ENCODE measurements around the gene DSC2.
A peak's percentile ranks its signal among the peaks of the same experiment; 100 is the strongest.
"Not testable (repeated sequence)": the region's sequence is repeated elsewhere in the genome, so short reads cannot be mapped to it uniquely, and the experiment has no call there.

DSC2 gene

DNA sequence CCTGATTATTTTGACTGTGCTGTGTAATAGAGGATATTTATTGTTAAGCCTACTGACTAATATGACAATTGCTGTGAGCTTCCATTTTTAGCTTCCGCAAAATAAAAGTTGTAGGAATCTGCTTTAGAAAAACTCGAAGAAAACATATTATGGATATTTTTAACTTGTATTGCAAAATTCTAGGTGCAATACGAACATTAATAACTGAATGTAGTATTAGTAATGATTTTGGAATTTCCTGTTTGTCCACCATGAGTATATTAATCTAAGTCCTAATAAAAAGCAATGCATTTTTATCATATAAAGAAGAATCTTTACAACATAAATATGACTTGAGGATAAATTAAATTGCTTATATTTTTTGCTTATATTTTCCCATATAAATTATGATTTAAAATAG lies 57.3 kb downstream of the DSC2 start:
- DNase-seq (no peak), ATAC-seq (replicated peaks) (no peak)
- Mint-ChIP-seq H3K27me3 (peaks cover 42 to 46% of the 10 kb centered on the region in 2 donors), H3K9me3 (peaks cover 0 to 2% of the 10 kb centered on the region in 2 donors), H3K4me1 (peaks cover 4 to 9% of the 10 kb centered on the region in 2 donors), H3K4me3 (no peak overlapping the region), H3K27ac (no peak overlapping the region), H3K36me3 (peaks cover 6 to 11% of the 10 kb centered on the region in 2 donors)

DNA sequence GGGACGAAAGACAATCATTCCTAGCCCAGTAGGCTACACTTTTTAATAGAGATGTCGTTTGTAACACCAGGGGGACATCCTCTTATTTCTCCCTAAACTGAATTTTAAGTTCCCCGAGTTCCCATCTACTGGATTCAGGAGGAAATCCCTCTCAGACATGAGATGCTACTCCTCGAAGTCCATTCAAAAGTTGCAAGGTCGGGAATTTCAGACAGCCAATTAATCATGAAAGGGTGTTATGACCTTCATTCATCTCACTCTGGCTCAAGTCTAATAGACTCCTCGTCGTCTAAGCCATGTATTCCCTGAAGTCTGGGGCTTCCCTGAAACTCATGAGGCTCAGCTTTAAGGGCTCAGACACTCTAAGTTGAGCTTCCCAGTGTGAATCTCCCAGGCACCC lies 58.5 kb downstream of the DSC2 start:
- no peak overlapping the region for H3K27ac Mint-ChIP-seq
- no peak for ATAC-seq (replicated peaks)
- H3K27me3 Mint-ChIP-seq = peaks cover 42 to 46% of the 10 kb centered on the region in 2 donors
- H3K4me3 Mint-ChIP-seq = no peak overlapping the region
- peaks cover 0 to 2% of the 10 kb centered on the region in 2 donors for H3K9me3 Mint-ChIP-seq
- H3K36me3 Mint-ChIP-seq = peaks cover 6 to 11% of the 10 kb centered on the region in 2 donors
- DNase-seq = no peak
- H3K4me1 Mint-ChIP-seq = peaks cover 4 to 9% of the 10 kb centered on the region in 2 donors

DNA sequence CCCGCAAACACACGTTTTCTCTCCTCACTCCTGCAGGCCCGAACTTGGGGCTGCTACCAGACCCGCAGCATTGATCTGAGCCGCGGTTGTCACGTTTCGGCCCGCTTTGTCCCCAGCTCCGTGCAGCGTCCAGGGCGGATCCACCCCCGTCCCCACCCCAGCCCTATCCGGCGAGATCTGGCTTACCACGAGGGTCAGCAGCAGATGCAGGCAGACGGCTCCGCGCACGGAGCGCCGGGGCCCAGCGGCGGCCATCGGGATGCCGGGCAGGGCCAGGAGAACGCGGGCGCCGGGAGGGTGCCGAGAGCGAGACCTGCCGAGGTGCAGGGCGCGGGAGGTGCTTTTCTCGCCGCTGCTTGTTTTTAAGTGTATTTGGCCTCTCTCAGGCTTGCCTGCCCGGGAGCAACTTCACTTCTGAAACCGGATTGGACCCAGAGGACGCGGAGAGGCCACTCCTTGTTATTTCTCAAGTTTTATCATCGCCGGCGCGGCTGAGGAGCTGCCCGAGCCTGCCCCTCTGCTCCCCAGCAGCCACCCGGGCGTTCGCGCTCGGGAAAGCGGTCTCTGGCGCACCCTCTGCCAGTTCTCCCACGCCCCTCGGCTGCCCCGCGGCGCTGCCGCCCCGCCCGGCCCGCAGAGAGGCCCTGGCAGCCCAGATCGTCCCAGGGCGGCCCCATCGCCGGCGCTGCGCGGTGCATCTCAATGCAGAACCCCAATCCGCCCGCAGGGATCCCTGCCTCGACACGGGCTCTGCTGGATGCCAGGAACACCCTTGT lies 59.6 kb downstream of the DSC2 start, which contains the start of gene DSC3:
Gene DSC3 (minus strand): TSS at position 337 of the 776 bp plus-strand sequence. CDS start 82 bp downstream, at position 255.
- peaks cover 0 to 2% of the 10 kb centered on the region in 2 donors for H3K9me3 Mint-ChIP-seq
- DNase-seq = no peak
- peaks cover 6 to 11% of the 10 kb centered on the region in 2 donors for H3K36me3 Mint-ChIP-seq
- no peak for ATAC-seq (replicated peaks)
- peak within 1 kb of the TSS; percentile 50 to 53 for H3K4me3 Mint-ChIP-seq
- peak within 1 kb of the TSS; percentile 94 for H3K27ac Mint-ChIP-seq
- peaks cover 4 to 9% of the 10 kb centered on the region in 2 donors for H3K4me1 Mint-ChIP-seq
- H3K27me3 Mint-ChIP-seq = peaks cover 42 to 46% of the 10 kb centered on the region in 2 donors

GRCh38 chr18:31042084-31042405 lies 60.2 kb downstream of the DSC2 start:
- ATAC-seq (replicated peaks) = no peak
- DNase-seq = no peak
- peaks cover 0 to 2% of the 10 kb centered on the region in 2 donors for H3K9me3 Mint-ChIP-seq
- peak overlapping the region; percentile 94 for H3K27ac Mint-ChIP-seq
- peaks cover 6 to 11% of the 10 kb centered on the region in 2 donors for H3K36me3 Mint-ChIP-seq
- peaks cover 4 to 9% of the 10 kb centered on the region in 2 donors for H3K4me1 Mint-ChIP-seq
- peak overlapping the region; percentile 50 to 53 for H3K4me3 Mint-ChIP-seq
- peaks cover 42 to 46% of the 10 kb centered on the region in 2 donors for H3K27me3 Mint-ChIP-seq

DNA sequence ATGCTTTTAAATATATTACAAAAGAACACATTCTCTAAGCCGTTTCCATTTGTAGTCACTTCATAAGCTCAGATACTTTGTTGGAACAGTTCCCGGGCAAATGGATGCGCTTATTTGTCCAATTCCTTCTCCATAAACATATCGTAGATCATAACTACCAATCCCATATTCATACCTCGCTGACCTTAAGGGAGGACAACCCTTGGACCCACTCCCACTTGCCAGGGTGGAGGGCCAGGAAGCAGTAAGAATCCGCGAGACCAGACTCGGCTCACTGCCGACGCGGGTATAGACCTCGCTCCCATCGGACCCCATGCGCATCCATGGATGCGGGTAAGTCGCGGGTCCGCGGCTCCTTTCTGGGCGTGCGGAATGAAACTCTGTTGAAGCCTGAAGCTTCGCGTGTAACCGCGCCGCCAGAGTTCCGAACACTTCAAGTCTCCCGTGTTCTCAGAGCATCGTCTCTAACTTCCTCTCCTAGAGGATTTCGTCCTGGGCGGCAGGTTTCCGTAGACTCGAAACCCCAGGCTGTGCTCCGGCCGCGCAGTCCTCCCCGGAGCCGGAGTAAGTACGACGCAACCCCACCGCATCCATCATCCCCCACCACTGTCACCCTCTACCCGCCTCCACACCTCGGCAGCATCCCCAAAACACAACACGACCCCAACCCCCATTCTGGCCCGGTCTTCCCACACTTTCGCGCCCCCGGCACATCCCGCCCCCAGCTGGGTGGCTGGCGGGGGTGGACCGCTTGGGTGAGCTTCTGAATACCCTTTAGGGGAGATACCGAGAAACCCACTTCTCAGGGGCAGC lies 60.7 kb downstream of the DSC2 start:
- no peak for DNase-seq
- H3K4me1 Mint-ChIP-seq = peaks cover 4 to 9% of the 10 kb centered on the region in 2 donors
- peaks cover 0 to 2% of the 10 kb centered on the region in 2 donors for H3K9me3 Mint-ChIP-seq
- peak overlapping the region; percentile 94 for H3K27ac Mint-ChIP-seq
- peaks cover 6 to 11% of the 10 kb centered on the region in 2 donors for H3K36me3 Mint-ChIP-seq
- H3K4me3 Mint-ChIP-seq = peak overlapping the region; percentile 30 to 50
- peaks cover 42 to 46% of the 10 kb centered on the region in 2 donors for H3K27me3 Mint-ChIP-seq
- ATAC-seq (replicated peaks) = no peak

DNA sequence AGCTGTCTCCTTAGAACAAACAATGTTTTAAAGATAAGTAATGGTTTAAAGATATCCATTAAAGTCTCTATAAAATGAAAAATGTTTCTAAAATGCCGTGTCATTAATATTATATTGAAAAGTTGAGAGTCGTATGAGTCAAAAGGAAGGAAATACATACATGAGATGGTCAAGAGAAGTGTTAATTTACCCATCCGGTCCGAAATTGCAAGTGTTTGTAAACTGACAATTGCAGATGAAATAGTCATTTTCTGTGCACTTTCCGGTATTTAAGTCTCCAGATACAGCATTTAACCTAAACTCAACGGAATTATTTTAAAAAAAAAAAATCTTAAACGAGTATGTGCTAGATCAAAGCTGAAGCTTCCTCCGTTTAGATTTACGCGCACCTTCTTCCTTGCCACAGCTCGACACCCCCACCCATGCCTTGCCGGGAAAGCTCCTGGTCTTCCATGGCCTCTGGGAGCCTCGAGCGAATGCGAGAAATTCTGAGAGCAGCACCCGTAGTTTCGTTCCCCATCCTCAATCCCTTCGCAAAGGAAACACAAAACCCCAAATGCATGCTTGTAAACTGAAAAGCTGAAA lies 61.4 kb downstream of the DSC2 start:
- no peak for DNase-seq
- Mint-ChIP-seq H3K4me1 (peaks cover 4 to 9% of the 10 kb centered on the region in 2 donors), H3K36me3 (peaks cover 6 to 11% of the 10 kb centered on the region in 2 donors), H3K9me3 (peaks cover 0 to 2% of the 10 kb centered on the region in 2 donors), H3K27me3 (peaks cover 42 to 45% of the 10 kb centered on the region in 2 donors), H3K27ac (peak overlapping the region; percentile 14), H3K4me3 (no peak overlapping the region)
- no peak for ATAC-seq (replicated peaks)

DNA sequence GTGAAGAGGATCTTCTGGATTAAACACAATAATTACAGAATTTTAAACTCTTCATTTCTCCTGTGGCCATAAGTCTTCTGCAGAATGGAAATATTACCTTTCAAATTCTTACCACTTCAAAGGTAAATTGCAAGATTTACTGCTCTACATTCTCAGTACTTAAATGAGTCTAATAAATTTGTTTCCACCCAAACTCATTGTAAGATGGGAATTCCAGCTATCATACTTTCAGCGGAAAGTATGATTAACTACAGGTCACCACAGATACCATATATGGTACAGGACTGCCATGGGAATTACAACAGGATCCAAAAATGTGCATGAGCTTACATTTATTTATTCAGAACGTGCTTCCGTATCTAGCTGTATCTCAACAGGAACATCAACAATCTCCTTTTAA lies 62.8 kb downstream of the DSC2 start:
- Mint-ChIP-seq H3K4me1 (peaks cover 4 to 9% of the 10 kb centered on the region in 2 donors), H3K27ac (no peak overlapping the region), H3K9me3 (peaks cover 0 to 2% of the 10 kb centered on the region in 2 donors), H3K36me3 (peaks cover 6 to 11% of the 10 kb centered on the region in 2 donors), H3K27me3 (peaks cover 37 to 39% of the 10 kb centered on the region in 2 donors), H3K4me3 (no peak overlapping the region)
- DNase-seq (no peak), ATAC-seq (replicated peaks) (no peak)

DNA sequence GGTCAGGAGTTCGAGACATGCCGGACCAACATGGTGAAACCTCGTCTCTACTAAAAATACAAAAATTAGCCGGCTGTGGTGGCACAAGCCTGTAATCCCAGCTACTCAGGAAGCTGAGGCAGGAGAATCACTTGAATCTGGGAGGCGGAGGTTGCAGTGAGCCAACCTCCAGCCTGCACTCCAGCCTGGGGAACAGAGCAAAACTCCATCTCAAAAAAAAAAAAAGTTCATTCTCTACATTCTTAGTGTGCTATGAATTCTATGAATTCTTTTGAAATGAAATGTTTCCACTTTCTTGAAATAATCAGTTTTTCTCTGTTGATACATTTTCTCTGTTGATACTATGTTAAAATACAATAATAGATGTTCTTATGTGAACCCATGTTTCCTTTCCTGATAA lies 64.5 kb downstream of the DSC2 start:
- H3K27ac Mint-ChIP-seq; H3K9me3 Mint-ChIP-seq; DNase-seq; H3K4me3 Mint-ChIP-seq; ATAC-seq (replicated peaks); H3K4me1 Mint-ChIP-seq: not testable (repeated sequence)
- Mint-ChIP-seq H3K27me3 (peaks cover 22 to 23% of the 10 kb centered on the region in 2 donors), H3K36me3 (peaks cover 6 to 11% of the 10 kb centered on the region in 2 donors)

- no peaks in the 10 kb centered on the region for H3K9me3 Mint-ChIP-seq
- H3K27ac Mint-ChIP-seq = no peak overlapping the region
- H3K36me3 Mint-ChIP-seq = no peaks in the 10 kb centered on the region
- no peaks in the 10 kb centered on the region for H3K27me3 Mint-ChIP-seq
- no peak overlapping the region for H3K4me3 Mint-ChIP-seq
- H3K4me1 Mint-ChIP-seq = no peaks in the 10 kb centered on the region
- no peak for ATAC-seq (replicated peaks)
- DNase-seq = no peak
Observed at GRCh38 chr18:31034541-31034940, 67.7 kb downstream of the DSC2 start.

DNA sequence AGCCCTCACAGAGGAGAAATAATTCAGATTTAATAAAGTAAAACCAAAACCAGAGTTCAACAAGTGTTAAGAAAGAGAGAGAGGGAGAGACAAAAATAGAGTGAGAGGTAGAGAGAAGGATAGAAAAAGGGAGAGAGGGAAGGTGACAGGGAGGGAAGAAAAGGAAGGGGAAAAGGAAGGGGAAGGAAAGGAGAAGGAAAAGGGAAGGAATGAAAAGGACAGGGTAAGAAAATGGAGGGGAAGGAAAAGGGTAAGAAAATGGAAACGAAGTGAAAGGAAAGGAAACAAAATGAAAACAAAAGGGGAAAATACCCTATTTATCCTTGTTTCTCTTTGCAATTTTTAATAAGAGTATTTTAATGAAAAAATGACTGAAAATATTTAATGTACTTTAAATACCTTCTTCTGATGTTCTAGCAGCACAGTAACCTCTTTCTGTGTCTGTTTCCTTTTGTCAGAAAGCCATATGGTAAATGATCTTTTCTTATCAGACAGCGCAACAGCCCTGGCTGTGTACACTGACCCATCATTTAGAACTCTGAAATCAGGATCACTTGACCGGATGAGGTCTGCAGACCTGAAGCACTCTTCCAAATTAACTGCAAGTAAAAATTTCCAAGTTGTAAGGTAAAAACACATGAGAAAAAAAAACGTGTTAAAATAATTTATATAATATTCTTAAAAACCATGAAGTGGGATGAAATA lies 71.5 kb downstream of the DSC2 start:
- no peak overlapping the region for H3K27ac Mint-ChIP-seq
- ATAC-seq (replicated peaks) (no peak), DNase-seq (no peak)
- H3K36me3 Mint-ChIP-seq = no peaks in the 10 kb centered on the region
- H3K4me1 Mint-ChIP-seq = no peaks in the 10 kb centered on the region
- H3K4me3 Mint-ChIP-seq = no peak overlapping the region
- H3K9me3 Mint-ChIP-seq = peaks cover 0 to 3% of the 10 kb centered on the region in 2 donors
- no peaks in the 10 kb centered on the region for H3K27me3 Mint-ChIP-seq

DNA sequence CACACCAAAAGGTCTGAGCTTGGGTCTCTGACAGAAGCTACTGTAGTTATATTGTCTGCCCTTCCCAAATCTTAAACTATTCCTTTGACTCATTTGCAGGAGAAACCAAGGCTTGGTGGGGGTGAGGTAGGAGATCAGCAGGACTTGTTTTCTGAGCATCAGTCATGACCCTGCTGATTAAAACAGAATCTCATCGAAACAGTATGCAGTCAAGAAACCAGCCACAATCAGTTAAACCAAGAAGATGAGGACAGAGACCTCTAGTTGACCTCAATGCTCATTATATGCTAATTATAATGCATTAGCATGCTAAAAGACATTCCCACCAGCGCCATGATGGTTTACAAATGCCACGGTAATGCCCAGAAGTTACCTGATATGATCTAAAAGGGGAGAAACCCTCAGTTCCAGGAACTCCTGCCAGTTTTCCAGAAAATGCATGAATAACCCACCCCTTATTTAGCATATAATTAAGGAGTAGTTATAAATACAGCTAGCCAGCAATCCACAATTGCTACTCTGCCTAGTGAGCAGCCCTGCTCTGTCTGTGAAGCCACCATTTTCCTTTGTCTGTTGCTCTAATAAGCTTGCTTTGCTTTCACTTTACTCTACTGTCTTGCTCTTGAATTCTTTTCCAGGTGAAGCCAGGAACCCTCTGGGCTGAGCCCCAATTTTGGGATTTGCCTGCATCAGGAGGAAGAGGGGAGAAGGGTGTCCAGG lies 86.3 kb downstream of the DSC2 start:
- no peak for DNase-seq
- H3K4me1 Mint-ChIP-seq = no peaks in the 10 kb centered on the region
- no peaks in the 10 kb centered on the region for H3K36me3 Mint-ChIP-seq
- no peaks in the 10 kb centered on the region for H3K27me3 Mint-ChIP-seq
- no peak overlapping the region for H3K27ac Mint-ChIP-seq
- no peak overlapping the region for H3K4me3 Mint-ChIP-seq
- no peak for ATAC-seq (replicated peaks)
- peaks cover 0 to 3% of the 10 kb centered on the region in 2 donors for H3K9me3 Mint-ChIP-seq

GRCh38 chr18:31011455-31011854 lies 90.8 kb downstream of the DSC2 start:
- not testable (repeated sequence) for H3K9me3 Mint-ChIP-seq; H3K4me1 Mint-ChIP-seq; H3K4me3 Mint-ChIP-seq; H3K27ac Mint-ChIP-seq; DNase-seq; ATAC-seq (replicated peaks); H3K27me3 Mint-ChIP-seq; H3K36me3 Mint-ChIP-seq

- DNase-seq (no peak), ATAC-seq (replicated peaks) (no peak)
- H3K4me1 Mint-ChIP-seq = no peaks in the 10 kb centered on the region
- H3K27me3 Mint-ChIP-seq = no peaks in the 10 kb centered on the region
- no peaks in the 10 kb centered on the region for H3K36me3 Mint-ChIP-seq
- no peak overlapping the region for H3K27ac Mint-ChIP-seq
- H3K9me3 Mint-ChIP-seq = no peaks in the 10 kb centered on the region
- H3K4me3 Mint-ChIP-seq = no peak overlapping the region
Observed at GRCh38 chr18:31010601-31011000, 91.6 kb downstream of the DSC2 start.

Data from stimulated activated naive B cell treated with anti-CD40 and anti-IgM and Interleukin-4, amounts not matched to agents 10 μg/mL and 1 μg/mL and 100 μg/mL, for 72 hours (primary cell).